ENCODE data around the gene HSPB3.
A peak's percentile ranks its signal among the peaks of the same experiment; 100 is the strongest.
"Not testable (repeated sequence)": the region's sequence is repeated elsewhere in the genome, so short reads cannot be mapped to it uniquely, and the experiment has no call there.

Gene HSPB3

DNA sequence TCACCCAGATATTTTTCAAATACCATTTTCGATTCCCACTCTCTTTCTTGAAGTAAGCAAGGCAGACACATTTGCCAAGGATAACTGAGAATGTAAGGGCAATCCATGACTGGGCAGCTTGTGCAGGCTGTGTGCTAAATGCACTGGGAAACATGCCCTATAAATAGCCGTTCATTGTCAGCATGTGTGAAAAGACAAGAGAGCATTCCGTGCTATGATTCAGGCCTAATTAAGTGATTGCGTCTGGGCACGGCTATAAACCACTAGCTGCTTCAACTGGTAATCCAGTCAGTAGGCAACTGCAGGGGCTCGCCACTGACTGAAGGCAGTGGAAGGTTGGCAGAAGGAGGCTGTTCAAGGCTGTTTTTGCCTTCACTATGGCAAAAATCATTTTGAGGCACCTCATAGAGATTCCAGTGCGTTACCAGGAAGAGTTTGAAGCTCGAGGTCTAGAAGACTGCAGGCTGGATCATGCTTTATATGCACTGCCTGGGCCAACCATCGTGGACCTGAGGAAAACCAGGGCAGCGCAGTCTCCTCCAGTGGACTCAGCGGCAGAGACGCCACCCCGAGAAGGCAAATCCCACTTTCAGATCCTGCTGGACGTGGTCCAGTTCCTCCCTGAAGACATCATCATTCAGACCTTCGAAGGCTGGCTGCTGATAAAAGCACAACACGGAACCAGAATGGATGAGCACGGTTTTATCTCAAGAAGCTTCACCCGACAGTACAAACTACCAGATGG, at the start of gene HSPB3:
Gene HSPB3 (plus strand): TSS at position 287 of the 745 bp plus-strand sequence. CDS start 91 bp downstream, at position 378.
- no peak for DNase-seq

- DNase-seq: no peak
These were observed 44.3 kb upstream of the HSPB3 start for GRCh38 chr5:54411176-54411575.

DNA sequence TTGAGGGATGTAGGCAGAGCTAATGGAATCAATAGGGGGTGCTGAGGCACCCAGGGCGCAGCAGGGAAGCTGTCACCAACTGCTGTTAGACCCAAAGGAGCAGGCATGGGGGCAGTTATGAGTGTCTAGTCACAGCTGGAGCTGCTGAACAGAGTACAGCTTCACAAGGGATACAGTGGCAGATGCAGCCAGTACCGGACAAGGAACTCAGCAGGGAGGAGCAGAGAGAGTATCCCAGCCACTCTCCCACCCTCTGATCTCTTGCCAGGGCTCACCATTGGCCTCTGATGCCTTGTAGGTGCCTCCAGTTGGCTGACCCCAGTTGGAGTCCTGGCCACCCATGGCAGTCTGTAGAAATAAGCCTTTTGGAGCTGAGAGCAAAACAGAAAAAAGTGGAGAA, 42.6 kb upstream of the HSPB3 start:
- DNase-seq: no peak

- no peak for DNase-seq
These were observed 40.4 kb upstream of the HSPB3 start for GRCh38 chr5:54415147-54415546.

DNA sequence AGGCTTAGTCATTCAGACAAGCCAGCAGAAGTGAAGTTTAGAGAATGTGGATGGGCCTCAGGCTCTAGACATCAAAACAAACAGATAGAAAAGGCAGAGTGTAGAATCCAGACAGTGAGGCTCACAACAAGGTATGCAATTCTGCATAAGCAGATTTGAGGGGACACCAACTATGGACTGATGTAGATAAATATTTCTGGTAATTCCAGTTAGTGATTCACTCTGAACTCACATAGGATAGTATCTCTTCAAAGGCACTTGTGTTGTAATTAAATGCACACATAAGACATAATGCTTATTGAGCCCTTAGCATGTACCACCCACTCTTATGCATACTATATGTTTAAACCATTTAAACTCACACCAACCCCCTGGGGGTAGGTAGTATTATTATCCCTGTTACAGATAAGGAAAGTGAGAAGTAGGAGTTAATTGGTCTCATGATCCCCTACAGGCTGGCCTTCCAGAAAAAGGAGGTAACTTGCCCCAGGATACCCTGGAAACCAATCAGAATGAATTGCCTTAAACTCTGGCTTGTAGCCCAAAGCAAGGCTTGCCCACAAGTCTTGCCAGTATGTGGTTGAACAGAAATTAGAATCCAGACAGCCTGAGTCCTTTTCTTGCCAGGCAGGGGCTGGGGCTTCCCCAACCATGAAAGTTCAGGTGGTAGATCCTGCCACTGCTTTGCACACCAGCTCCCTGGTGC, 39.5 kb upstream of the HSPB3 start:
- DNase-seq: no peak

- DNase-seq: peak; percentile 17 to 35
These were observed 35.7 kb upstream of the HSPB3 start for GRCh38 chr5:54419573-54420423.

DNA sequence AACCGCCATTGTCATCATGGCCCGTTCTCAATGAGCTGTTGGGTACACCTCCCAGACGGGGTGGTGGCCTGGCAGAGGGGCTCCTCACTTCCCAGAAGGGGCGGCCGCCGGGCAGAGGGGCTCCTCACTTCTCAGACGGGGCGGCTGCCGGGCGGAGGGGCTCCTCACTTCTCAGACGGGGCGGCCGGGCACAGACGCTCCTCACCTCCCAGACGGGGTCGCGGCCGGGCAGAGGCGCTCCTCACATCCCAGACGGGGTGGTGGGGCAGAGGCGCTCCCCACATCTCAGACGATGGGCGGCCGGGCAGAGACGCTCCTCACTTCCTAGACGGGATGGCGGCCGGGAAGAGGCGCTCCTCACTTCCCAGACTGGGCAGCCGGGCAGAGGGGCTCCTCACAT, 35.0 kb upstream of the HSPB3 start:
- DNase-seq: not testable (repeated sequence)

- DNase-seq: no peak
These were observed 33.5 kb upstream of the HSPB3 start for GRCh38 chr5:54421976-54422375.

DNA sequence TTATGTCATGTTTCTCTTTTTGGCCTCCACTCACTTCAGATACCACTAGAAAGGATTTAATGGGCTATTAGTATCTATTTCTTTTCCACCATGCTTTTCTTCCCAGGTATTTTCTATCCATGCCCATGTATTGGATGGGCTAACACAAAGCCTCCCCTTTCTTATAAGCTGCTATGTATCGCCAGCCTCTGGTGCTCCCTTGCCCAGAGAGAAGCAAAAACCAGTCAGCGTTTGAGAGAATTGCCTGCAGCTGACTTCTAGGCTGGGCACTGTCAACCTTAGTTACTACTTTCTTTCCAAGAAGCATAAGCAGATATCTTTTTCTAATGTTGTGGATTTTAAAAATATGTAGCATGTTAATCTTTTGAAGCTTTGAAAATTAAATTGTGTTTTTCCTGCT, 30.2 kb upstream of the HSPB3 start:
- DNase-seq: no peak

DNA sequence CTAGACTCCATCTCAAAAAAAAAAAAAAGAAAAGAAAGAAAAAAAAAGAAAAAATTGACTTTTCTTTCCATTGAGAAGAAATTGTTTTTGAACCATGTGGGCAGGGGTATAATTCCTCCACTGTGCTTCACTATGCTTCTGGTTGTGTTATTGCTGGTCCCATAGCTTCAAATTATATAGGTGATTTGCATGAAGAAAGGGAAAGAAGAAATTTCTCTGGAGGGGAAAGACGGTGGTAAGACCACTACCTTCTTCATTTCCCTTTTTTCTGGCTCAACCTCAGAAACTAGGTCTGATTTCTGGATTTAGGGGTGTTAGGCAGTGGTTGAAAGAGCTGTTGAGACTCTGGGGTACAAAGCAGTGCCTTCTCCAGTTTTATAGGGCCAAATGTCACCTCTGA, 29.3 kb upstream of the HSPB3 start:
- no peak for DNase-seq

- DNase-seq: not testable (repeated sequence)
These were observed 20.8 kb upstream of the HSPB3 start for GRCh38 chr5:54434650-54435049.

- DNase-seq: no peak
These were observed 16.7 kb upstream of the HSPB3 start for GRCh38 chr5:54438620-54439389.

GRCh38 chr5:54440456-54440893, 15.0 kb upstream of the HSPB3 start:
- no peak for DNase-seq

DNA sequence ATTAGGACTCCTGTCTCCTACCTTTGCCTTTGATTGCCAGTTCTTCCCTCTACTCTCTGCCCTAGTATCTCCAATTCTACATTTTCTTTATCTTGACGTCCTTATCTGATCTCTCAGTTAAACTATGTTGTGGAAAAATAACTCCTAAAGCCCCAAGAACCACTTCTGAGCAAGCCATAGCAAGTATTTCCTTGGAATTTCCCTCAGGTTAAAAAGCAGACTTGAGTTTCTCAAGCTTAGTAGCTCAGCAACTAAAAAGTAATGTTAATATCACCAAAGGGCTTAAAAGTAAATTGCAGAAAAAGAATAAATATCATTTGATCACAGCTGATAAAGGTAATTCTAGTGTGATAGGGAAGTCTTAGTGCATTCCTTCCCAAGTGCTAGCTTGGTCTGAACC, 13.2 kb upstream of the HSPB3 start:
- no peak for DNase-seq

DNA sequence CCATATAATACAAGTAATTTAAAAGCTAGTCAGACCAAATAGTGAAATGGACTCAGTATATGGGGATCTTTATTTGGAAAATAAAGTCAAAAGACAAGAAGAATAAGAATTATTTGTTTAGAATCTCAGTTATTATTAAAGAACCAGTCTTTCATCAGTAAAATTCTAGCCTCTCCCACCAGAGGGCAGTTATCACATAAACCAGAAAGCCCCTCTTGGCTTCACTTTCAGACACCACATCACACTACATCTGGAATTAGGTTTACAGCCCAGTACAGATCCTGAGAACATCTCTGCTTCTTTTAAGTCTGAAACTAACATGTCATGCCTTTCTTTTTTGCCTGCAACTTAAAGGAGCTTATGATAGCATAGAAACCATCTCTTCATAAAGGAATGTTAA, 12.2 kb upstream of the HSPB3 start:
- DNase-seq: no peak

- no peak for DNase-seq
These were observed 9.7 kb upstream of the HSPB3 start for GRCh38 chr5:54445691-54446378.

DNA sequence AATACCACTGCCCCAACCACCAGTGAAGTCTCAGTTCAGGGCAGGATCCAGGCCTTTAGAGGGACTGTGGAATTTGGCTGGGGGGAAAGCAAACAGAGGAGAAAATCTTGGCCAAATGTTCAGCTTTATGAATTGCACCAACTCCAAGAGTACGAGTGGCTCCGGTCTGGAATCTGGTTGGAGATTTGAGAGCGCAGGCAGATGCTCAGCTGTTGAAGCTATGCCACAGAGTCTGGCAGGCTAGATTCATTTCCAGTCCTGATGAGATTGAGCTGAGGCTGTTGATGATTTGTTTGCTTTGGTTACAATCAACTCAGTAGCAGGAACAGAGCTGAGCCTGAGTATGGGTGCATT, 9.1 kb upstream of the HSPB3 start:
- no peak for DNase-seq

- no peak for DNase-seq
These were observed 5.6 kb upstream of the HSPB3 start for GRCh38 chr5:54449923-54450322.

- DNase-seq: no peak
These were observed 5.0 kb upstream of the HSPB3 start for GRCh38 chr5:54450542-54450941.

GRCh38 chr5:54453046-54453445, 2.5 kb upstream of the HSPB3 start:
- no peak for DNase-seq

GRCh38 chr5:54454602-54455001, 897 bp upstream of the HSPB3 start:
- DNase-seq: no peak

All from NCI-H2081 (cell line).